T-cell (primary cell): ENCODE measurements around the gene GRM7. TPM values are rescaled to one million over a fixed set of nuclear protein-coding genes. Genes with fewer than 3 reads are reported as not detected.

Source experiments
- ATAC-seq, 4 experiments: fragments of 200-7000 bp in 3 of 4; fragments of 150-1000 bp in 1 of 4; cut with Tn5 transposase; replicated peaks in 1 of 4; 1 replicate in 3 of 4; 2 replicates in 1 of 4; pipeline ENCODE4 v1.10.0; 2021; ENCODE audit warnings: moderate library complexity in 3 of 4, mild to moderate bottlenecking in 2 of 4, moderate number of reproducible peaks in 1 of 4
- CTCF ChIA-PET, 2 donors: fragments of 300-600 bp; sonication (Branson Sonifier 250); formaldehyde crosslinking; loops; one replicate each; lab custom pipeline; 2022; ENCODE audit warnings: antibody characterized with exemption in 2 of 2; lab: Charles Lee
- POLR2A ChIA-PET, 2 donors: fragments of 300-600 bp; sonication (Branson Sonifier 250); formaldehyde crosslinking; loops; one replicate each; lab custom pipeline; 2022; ENCODE audit warnings: antibody characterized with exemption in 2 of 2; lab: Charles Lee
- DNase-seq, 35 experiments: peaks; one replicate each; pipeline versions ENCODE4 v3.0.0 to v3.0.0-alpha.2; 2013 to 2023
- H3K27ac ChIP-seq: one replicate; pipeline ENCODE4 v1.5.1; 2013; ENCODE audit warnings: low read length
- H3K27me3 ChIP-seq, 2 experiments: replicated peaks in 1 of 2; 1 replicate in 1 of 2; 2 replicates in 1 of 2; pipeline versions ENCODE4 v1.6.1 to v1.7.0; 2013; ENCODE audit warnings: low read length in 1 of 2, mixed read lengths in 1 of 2; ENCODE audit not compliant: control insufficient read depth in 2 of 2, insufficient read depth in 2 of 2; ENCODE audit errors: extremely low read depth in 1 of 2
- H3K36me3 ChIP-seq, 2 donors: 1 replicate in 1 of 2; 2 replicates in 1 of 2; pipeline versions ENCODE4 v1.6.1 to v1.7.0; 2013; ENCODE audit warnings: low read length in 1 of 2; ENCODE audit not compliant: control insufficient read depth in 2 of 2, insufficient read depth in 1 of 2; ENCODE audit errors: extremely low read depth in 1 of 2
- H3K4me1 ChIP-seq, 2 experiments: 1 replicate in 1 of 2; 2 replicates in 1 of 2; pipeline versions ENCODE4 v1.6.1 to v1.7.0; 2013; ENCODE audit warnings: low read length in 2 of 2, mixed read lengths in 1 of 2; ENCODE audit not compliant: insufficient read depth in 2 of 2, control insufficient read depth in 1 of 2; ENCODE audit errors: extremely low read depth in 1 of 2
- H3K4me3 ChIP-seq, 2 donors: 1 replicate in 1 of 2; 2 replicates in 1 of 2; pipeline versions ENCODE4 v1.5.1 to v1.7.0; 2013; ENCODE audit warnings: mild to moderate bottlenecking in 2 of 2, low read length in 1 of 2, moderate library complexity in 1 of 2; ENCODE audit not compliant: control insufficient read depth in 1 of 2; ENCODE audit errors: extremely low read depth in 1 of 2
- H3K9me3 ChIP-seq: 2 replicates; pipeline ENCODE4 v1.7.0; 2013
- H3K27ac Mint-ChIP-seq, 2 donors: one replicate each; pipeline ENCODE4 v1.8.0; 2020 to 2021; ENCODE audit warnings: mild to moderate bottlenecking in 2 of 2, mixed read lengths in 2 of 2
- H3K27me3 Mint-ChIP-seq, 2 donors: one replicate each; pipeline ENCODE4 v1.8.0; 2021 to 2022; ENCODE audit warnings: mixed read lengths in 2 of 2
- H3K36me3 Mint-ChIP-seq: one replicate; pipeline ENCODE4 v1.8.0; 2021; ENCODE audit warnings: mixed read lengths
- H3K4me1 Mint-ChIP-seq, 3 donors: one replicate each; pipeline ENCODE4 v1.8.0; 2020 to 2022; ENCODE audit warnings: mixed read lengths in 3 of 3, mild to moderate bottlenecking in 1 of 3
- H3K4me3 Mint-ChIP-seq, 3 donors: one replicate each; pipeline ENCODE4 v1.8.0; 2020 to 2022; ENCODE audit warnings: mild to moderate bottlenecking in 3 of 3, mixed read lengths in 3 of 3, moderate library complexity in 3 of 3
- H3K9me3 Mint-ChIP-seq, 3 donors: one replicate each; pipeline ENCODE4 v1.8.0; 2020 to 2022; ENCODE audit warnings: mixed read lengths in 3 of 3
- WGBS: methylation state at CpG from one replicate; pipeline ENCODE4 v1.1.5; 2013; ENCODE audit warnings: missing lambda C conversion rate; ENCODE audit not compliant: insufficient coverage; 5-methylcytosine and 5-hydroxymethylcytosine counted together
- total RNA-seq, 35 experiments: library from RNA in 6 of 35; stranded (reverse) in 6 of 35; fragments of 120-200 nt in 1 of 35; gene quantifications; one replicate each; pipeline versions ENCODE4 v1.2.1 to v1.2.4 and lab custom pipeline; 2013 to 2026

GRM7 gene
- total RNA-seq, 5 donors from 2014 or later (not counting 1 experiment from before 2014, with no cell fraction given): not detected

DNA sequence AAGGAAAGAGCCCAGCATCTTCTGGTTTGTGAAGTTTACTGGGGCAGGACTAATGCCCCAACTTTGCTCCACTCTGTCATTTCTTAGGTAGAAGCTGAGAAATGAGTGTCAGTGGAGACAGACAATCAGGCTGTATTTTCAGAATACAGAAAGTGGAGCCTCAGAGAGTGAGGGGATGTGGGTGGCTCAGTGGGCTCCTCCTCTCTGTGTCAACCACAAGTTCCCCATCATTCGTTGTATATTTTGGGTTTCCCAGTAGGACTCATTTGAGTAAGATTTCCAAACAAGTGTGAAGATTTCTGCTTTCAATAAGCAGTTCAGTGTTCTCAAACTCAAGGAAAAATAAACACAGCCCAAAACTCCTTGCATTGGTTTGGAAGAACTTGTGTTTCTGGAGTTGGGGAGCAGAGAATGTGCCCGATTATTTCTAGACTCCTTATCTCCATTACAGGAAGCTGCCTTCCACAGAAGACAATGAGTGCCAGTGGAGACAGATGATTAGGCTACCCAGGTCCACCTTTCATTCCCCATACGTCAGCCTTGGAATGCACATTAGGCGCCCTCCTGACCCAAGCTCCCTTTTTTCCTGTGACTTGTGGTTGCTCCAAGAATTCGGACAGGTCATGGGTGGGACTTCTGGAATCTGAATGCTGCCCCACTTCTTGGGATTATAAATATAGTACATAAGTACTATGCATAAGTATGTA, 848.6 kb downstream of the GRM7 start:
- Mint-ChIP-seq H3K4me3 (no peak overlapping the region), H3K9me3 (peaks cover 0 to 8% (median 0%) of the 10 kb centered on the region in 3 donors), H3K27me3 (no peaks in the 10 kb centered on the region), H3K4me1 (peaks cover 4 to 11% (median 6%) of the 10 kb centered on the region in 3 donors), H3K27ac (no peak overlapping the region), H3K36me3 (no peaks in the 10 kb centered on the region)
- Histone ChIP-seq H3K9me3 (no peaks in the 10 kb centered on the region), H3K4me3 (no peak overlapping the region), H3K27ac (no peak overlapping the region), H3K27me3 (no peaks in the 10 kb centered on the region), H3K36me3 (no peaks in the 10 kb centered on the region), H3K4me1 (no peaks in the 10 kb centered on the region)
- ATAC-seq (no peak), DNase-seq (no peak)
- 100% methylated on average over 1 of the region's 5 CpGs for WGBS
- ChIA-PET POLR2A (no interaction called here), CTCF (no interaction called here)

DNA sequence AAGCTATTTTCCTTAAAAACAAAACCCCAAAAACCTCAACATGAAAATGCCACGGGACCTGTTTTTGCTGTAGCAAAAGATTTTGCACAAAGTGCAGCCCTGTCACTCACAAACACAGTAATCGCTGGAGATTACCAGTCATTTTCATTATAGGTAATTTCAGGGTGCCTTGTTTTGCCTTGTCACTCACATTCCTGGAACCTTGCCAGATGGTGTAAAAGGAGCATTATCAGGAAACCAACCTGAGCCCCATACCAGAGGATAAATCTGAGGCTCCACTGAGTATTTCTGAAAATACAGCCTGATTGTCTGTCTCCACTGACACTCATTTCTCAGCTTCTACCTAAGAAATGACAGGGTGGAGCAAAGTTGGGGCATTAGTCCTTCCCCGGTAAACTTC, 849.4 kb downstream of the GRM7 start:
- Histone ChIP-seq H3K4me1 (no peaks in the 10 kb centered on the region), H3K9me3 (no peaks in the 10 kb centered on the region), H3K36me3 (no peaks in the 10 kb centered on the region), H3K27me3 (no peaks in the 10 kb centered on the region), H3K27ac (no peak overlapping the region), H3K4me3 (no peak overlapping the region)
- 100% methylated on average over 1 of the region's 3 CpGs for WGBS
- H3K4me3 Mint-ChIP-seq: no peak overlapping the region
- peaks cover 4 to 11% (median 6%) of the 10 kb centered on the region in 3 donors for H3K4me1 Mint-ChIP-seq
- no peaks in the 10 kb centered on the region for H3K36me3 Mint-ChIP-seq
- DNase-seq: no peak
- H3K27me3 Mint-ChIP-seq: no peaks in the 10 kb centered on the region
- POLR2A ChIA-PET: interaction anchor here in 1 of 2 donors (0.6 kb wide), 1 partner anchor 533 kb away, joined by 11 read pairs; no protein-coding TSS in a partner anchor
- ATAC-seq: no peak
- no peak overlapping the region for H3K27ac Mint-ChIP-seq
- peaks cover 0 to 8% (median 0%) of the 10 kb centered on the region in 3 donors for H3K9me3 Mint-ChIP-seq
- CTCF ChIA-PET: no interaction called here

DNA sequence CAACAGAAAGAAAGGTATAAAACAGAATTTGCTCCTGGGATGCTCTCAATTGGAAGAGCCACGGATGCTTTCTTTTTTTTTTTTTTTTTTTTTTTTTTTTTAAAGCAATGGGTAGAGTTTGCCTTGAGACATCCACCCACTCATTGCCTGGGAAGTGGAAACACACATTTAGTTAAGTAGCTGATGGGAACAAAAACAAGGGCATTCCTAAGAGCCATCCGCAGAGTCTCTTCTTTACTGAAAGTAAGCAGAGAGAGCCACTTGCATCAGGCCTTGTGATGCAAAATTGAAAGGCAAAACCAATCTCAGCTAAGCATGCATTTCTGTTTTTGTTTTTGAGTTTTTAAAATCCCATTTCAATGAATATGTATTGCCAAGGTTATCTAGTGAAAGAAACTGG, 852.8 kb downstream of the GRM7 start:
- ChIA-PET POLR2A (no interaction called here), CTCF (interaction anchor here in 1 of 2 donors (0.6 kb wide), 1 partner anchor 87 kb away, joined by 3 read pairs; no protein-coding TSS in a partner anchor)
- Histone ChIP-seq H3K27ac (no peak overlapping the region), H3K36me3 (no peaks in the 10 kb centered on the region), H3K4me3 (no peak overlapping the region), H3K9me3 (no peaks in the 10 kb centered on the region), H3K4me1 (no peaks in the 10 kb centered on the region), H3K27me3 (no peaks in the 10 kb centered on the region)
- DNase-seq (no peak), ATAC-seq (no peak)
- H3K4me1 Mint-ChIP-seq: peaks cover 2 to 4% (median 2%) of the 10 kb centered on the region in 3 donors
- H3K9me3 Mint-ChIP-seq: peaks cover 0 to 4% (median 0%) of the 10 kb centered on the region in 3 donors
- no peak overlapping the region for H3K27ac Mint-ChIP-seq
- no peak overlapping the region for H3K4me3 Mint-ChIP-seq
- H3K27me3 Mint-ChIP-seq: peaks cover 0 to 5% of the 10 kb centered on the region in 2 donors
- WGBS: 100% methylated on average over 1 of the region's 2 CpGs
- H3K36me3 Mint-ChIP-seq: no peaks in the 10 kb centered on the region

DNA sequence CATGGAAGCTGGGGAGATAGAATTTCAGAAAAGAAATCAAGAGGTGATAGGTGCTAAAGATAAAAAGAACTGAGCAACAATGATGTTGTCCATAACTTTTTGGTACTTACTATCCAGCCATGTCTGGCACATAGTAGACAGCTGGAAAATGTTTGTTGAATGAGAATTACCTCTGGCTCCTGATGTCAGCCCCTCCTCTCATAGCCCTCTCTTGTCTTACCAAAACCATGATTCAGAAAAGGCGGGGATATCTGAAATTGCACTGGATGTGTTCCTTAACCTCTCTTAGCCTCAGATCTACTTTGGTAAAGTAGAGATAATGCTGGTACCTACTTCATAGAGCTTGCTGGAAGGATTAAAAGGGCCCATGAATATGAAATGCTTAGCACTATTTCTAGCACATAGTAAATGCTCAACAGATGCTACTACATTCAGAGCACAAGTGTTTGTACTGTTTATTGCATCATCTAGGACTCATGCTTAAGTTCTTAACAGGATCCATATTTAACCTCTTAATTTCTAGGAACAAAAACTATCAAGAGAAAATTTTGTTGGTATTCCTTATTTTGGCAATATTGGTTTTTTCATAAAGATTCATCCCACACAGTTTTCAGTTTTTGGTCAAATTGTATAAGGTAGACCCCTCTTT, 859.9 kb downstream of the GRM7 start:
- H3K27ac Mint-ChIP-seq: no peak overlapping the region
- POLR2A ChIA-PET: no interaction called here

DNA sequence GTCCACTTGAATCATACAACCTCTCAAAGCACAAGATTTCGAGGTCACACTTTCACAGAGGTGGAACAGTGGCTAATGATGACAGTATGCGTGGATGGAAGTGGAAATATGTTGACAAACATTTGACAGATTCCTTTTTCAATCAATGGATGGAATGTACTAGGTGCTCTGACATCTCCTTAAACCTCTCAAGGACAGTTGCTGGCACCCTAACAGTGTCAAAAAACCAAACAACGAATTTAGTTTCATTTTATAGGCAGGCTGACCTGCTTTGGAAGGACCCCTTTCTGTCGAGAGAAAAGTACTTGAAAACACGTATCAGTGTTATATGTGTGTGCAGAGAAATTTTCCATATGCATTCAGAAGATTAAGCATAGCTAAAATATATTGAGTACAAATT, 861.0 kb downstream of the GRM7 start:
- no CpG with 5 or more reads among the region's 5 CpGs for WGBS
- Mint-ChIP-seq H3K9me3 (no peaks in the 10 kb centered on the region), H3K4me1 (no peaks in the 10 kb centered on the region), H3K27me3 (no peaks in the 10 kb centered on the region), H3K36me3 (no peaks in the 10 kb centered on the region), H3K4me3 (no peak overlapping the region), H3K27ac (no peak overlapping the region)
- no peaks in the 10 kb centered on the region for H3K9me3 ChIP-seq
- H3K27me3 ChIP-seq: no peaks in the 10 kb centered on the region
- no peak overlapping the region for H3K4me3 ChIP-seq
- POLR2A ChIA-PET: interaction anchor here in 1 of 2 donors (0.7 kb wide), 1 partner anchor 16 kb away, joined by 3 read pairs; no protein-coding TSS in a partner anchor
- no peaks in the 10 kb centered on the region for H3K4me1 ChIP-seq
- H3K27ac ChIP-seq: no peak overlapping the region
- no peak for ATAC-seq
- no peak for DNase-seq
- H3K36me3 ChIP-seq: no peaks in the 10 kb centered on the region
- CTCF ChIA-PET: no interaction called here

More for the DNA sequence above, 859.9 kb downstream of the GRM7 start:
- CTCF ChIA-PET: no interaction called here
- no peaks in the 10 kb centered on the region for H3K4me1 Mint-ChIP-seq
- no CpG with 5 or more reads among the region's 1 CpG for WGBS
- DNase-seq (no peak), ATAC-seq (no peak)
- H3K36me3 Mint-ChIP-seq: no peaks in the 10 kb centered on the region
- Histone ChIP-seq H3K9me3 (no peaks in the 10 kb centered on the region), H3K4me1 (no peaks in the 10 kb centered on the region), H3K4me3 (no peak overlapping the region), H3K36me3 (no peaks in the 10 kb centered on the region), H3K27ac (no peak overlapping the region), H3K27me3 (no peaks in the 10 kb centered on the region)
- no peak overlapping the region for H3K4me3 Mint-ChIP-seq
- no peaks in the 10 kb centered on the region for H3K9me3 Mint-ChIP-seq
- H3K27me3 Mint-ChIP-seq: peaks cover 0 to 5% of the 10 kb centered on the region in 2 donors

DNA sequence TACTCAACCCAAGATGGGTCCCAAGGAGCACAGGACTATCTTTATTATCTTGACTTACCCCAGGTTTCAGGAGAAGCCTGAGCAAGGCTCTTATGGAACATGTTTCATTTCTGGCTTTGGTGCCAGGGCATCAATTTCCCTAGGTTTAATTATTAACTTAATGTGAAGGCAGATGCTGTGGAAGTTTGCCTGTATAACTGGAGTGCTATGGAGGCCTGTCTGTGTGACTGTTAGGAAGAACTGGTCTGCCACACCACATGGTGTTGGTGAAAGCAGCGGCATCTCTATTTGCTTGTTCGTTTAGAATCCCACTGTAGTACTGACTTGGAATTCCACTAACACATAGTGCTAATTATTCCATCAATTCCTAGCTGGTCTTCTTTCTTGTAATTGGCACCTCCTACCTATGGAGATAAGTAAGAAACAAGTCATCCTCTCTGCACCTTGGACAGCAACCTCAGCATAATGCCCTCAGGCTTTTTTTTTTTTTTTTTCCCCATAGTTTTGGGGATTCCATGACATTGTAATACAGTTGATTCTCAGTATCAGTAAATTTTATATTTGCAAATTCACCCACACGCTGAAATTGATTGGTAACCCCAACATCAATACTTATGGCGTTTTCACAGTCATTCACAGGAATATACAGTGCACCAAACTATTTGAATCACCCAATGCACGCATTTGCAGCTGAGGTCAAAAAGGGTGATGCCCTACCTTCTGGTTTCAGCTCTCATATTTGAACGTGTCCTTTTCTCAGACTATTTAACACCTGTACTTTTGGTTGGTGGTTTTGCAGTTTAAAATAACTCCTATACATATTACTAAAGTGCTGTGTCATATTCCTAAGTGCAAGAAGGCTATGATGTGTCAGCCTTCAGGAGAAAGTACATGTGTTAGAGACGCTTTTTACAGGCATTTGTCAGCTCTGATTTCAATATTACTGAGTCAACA, 867.9 kb downstream of the GRM7 start:
- ATAC-seq: no peak
- H3K27ac Mint-ChIP-seq: no peak overlapping the region
- no peaks in the 10 kb centered on the region for H3K36me3 Mint-ChIP-seq
- Histone ChIP-seq H3K9me3 (no peaks in the 10 kb centered on the region), H3K36me3 (no peaks in the 10 kb centered on the region), H3K4me3 (no peak overlapping the region), H3K4me1 (no peaks in the 10 kb centered on the region), H3K27ac (no peak overlapping the region), H3K27me3 (no peaks in the 10 kb centered on the region)
- H3K4me1 Mint-ChIP-seq: no peaks in the 10 kb centered on the region
- H3K27me3 Mint-ChIP-seq: no peaks in the 10 kb centered on the region
- H3K9me3 Mint-ChIP-seq: no peaks in the 10 kb centered on the region
- WGBS: no CpG with 5 or more reads among the region's 7 CpGs
- POLR2A ChIA-PET: no interaction called here
- no peak overlapping the region for H3K4me3 Mint-ChIP-seq
- DNase-seq: no peak
- CTCF ChIA-PET: interaction anchor here in 1 of 2 donors (0.8 kb wide), 1 partner anchor 16 kb away, joined by 3 read pairs; no protein-coding TSS in a partner anchor
